ENCODE data around the gene SDK1. TPM values are rescaled to one million over a fixed set of nuclear protein-coding genes. Genes with fewer than 3 reads are reported as not detected.

Gene SDK1
- total and polyA plus RNA-seq, 4 donors = 0.12 to 0.47 (median 0.36) TPM

GRCh38 chr7:4191046-4191445 is 890.0 kb downstream of the SDK1 start:
- Histone ChIP-seq H3K27ac (ENCODE audit: low read depth in 1 of 2, low read length in 2 of 2) (no peak overlapping the region), H3K9ac (ENCODE audit: low read depth in 1 of 2, low read length in 2 of 2) (no peak overlapping the region), H3K36me3 (ENCODE audit: control insufficient read depth in 4 of 4, insufficient read depth in 3 of 4, low read depth in 1 of 4, low read length in 3 of 4) (no peaks in the 10 kb centered on the region), H3K9me3 (ENCODE audit: control insufficient read depth in 4 of 4, low read length in 3 of 4) (no peaks in the 10 kb centered on the region), H3K27me3 (ENCODE audit: control insufficient read depth in 4 of 4, insufficient read depth in 4 of 4, low read length in 3 of 4) (no peaks in the 10 kb centered on the region), H3K4me3 (ENCODE audit: low read depth in 1 of 3, low read length in 3 of 3) (no peak overlapping the region), H3K4me1 (ENCODE audit: control insufficient read depth in 4 of 4, insufficient read depth in 4 of 4, low read length in 3 of 4) (peaks cover 0 to 3% (median 0%) of the 10 kb centered on the region in 4 donors)
- TF ChIP-seq TAF1 (conservative IDR thresholded peaks at IDR 0.05) (no peak), MAX (IDR thresholded peaks at IDR 0.05) (no peak), ATF3 (IDR thresholded peaks at IDR 0.05) (no peak), REST (IDR thresholded peaks at IDR 0.05) (no peak), JUND (IDR thresholded peaks at IDR 0.05) (no peak), GABPA (IDR thresholded peaks at IDR 0.05 in 1 of 2, conservative IDR thresholded peaks at IDR 0.05 in 1 of 2) (no peak), YY1 (IDR thresholded peaks at IDR 0.05) (no peak), FOXA1 (IDR thresholded peaks at IDR 0.05) (no peak), SP1 (IDR thresholded peaks at IDR 0.05) (no peak), EGR1 (IDR thresholded peaks at IDR 0.05; ENCODE audit: low read depth in 2 of 2) (no peak), RAD21 (IDR thresholded peaks at IDR 0.05) (no peak), CTCF (IDR thresholded peaks at IDR 0.05; ENCODE audit: low read depth, low read length, missing input control) (no peak), RXRA (IDR thresholded peaks at IDR 0.05) (no peak), NR2F2 (IDR thresholded peaks at IDR 0.05) (no peak), HNF4G (IDR thresholded peaks at IDR 0.05) (no peak), HNF4A (conservative IDR thresholded peaks at IDR 0.05) (no peak)
- 91% methylated on average over 19 of the region's 19 CpGs for WGBS
- no peak for DNase-seq (ENCODE audit: low spot score)

GRCh38 chr7:4191525-4191924 is 890.5 kb downstream of the SDK1 start:
- no peaks in the 10 kb centered on the region for H3K36me3 ChIP-seq (ENCODE audit: control insufficient read depth in 4 of 4, insufficient read depth in 3 of 4, low read depth in 1 of 4, low read length in 3 of 4)
- TF ChIP-seq YY1 (IDR thresholded peaks at IDR 0.05) = no peak
- no peak for TF ChIP-seq MAX (IDR thresholded peaks at IDR 0.05)
- H3K27ac ChIP-seq (ENCODE audit: low read depth in 1 of 2, low read length in 2 of 2) = no peak overlapping the region
- H3K4me3 ChIP-seq (ENCODE audit: low read depth in 1 of 3, low read length in 3 of 3) = no peak overlapping the region
- no peak overlapping the region for H3K9ac ChIP-seq (ENCODE audit: low read depth in 1 of 2, low read length in 2 of 2)
- no peaks in the 10 kb centered on the region for H3K27me3 ChIP-seq (ENCODE audit: control insufficient read depth in 4 of 4, insufficient read depth in 4 of 4, low read length in 3 of 4)
- no peaks in the 10 kb centered on the region for H3K4me1 ChIP-seq (ENCODE audit: control insufficient read depth in 4 of 4, insufficient read depth in 4 of 4, low read length in 3 of 4)
- no peaks in the 10 kb centered on the region for H3K9me3 ChIP-seq (ENCODE audit: control insufficient read depth in 4 of 4, low read length in 3 of 4)
- 96% methylated on average over 14 of the region's 14 CpGs for WGBS
- DNase-seq (ENCODE audit: low spot score) = no peak

Measured in liver (tissue), 9 donors.